ENCODE results near the gene L1CAM.

L1CAM gene

DNA sequence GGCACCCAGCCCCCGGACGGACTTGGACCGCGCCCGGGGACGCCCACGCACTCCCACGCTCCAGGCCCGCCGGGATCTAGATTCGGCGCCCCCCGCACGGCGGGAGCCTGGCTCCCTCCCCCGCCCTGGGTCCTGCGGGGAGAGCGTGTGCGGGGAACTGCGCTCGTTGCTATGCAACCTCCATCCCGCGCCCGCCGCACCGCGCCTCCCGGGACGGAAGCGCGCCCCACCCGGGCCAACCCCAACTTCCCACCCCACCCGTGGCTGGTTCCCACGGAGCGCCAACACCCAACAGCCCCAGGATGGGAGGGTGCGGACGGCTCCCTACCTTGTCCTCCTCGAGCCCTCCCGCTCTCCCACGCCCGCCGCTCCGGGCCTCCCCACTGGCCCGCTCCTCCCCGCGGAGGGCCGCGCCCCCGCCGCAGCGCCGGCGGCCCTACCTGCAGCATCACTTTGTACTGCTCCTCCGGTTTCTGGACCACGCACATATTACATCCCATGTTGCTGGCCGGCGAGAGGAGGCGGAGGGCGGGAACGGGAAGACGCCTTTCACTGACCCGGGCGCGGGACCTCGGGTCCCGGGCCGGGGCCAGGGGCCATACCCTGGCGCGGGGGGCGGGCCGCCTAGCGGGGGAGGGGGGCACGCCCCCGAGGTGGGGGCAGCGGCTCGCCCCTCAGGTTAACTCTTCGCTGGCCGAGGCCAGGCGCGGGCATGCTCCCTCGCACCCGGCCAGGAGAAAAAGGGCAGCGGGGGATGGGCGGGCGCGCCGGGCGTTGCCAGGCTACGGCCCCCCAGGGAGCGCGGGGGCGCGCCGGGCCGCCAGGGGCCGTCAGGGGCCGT lies 56.0 kb downstream of the L1CAM start, which contains the start of gene PDZD4:
TSS of gene PDZD4 (minus strand) at position 746 of the 841 bp plus-strand sequence. CDS start at position 500, 246 bp downstream.
- H3K79me2 ChIP-seq (ENCODE audit: insufficient read depth, low read length) = no peaks in the 10 kb centered on the region
- H3K9me3 ChIP-seq (ENCODE audit: insufficient read depth, low read length, severe bottlenecking) = no peaks in the 10 kb centered on the region
- no peak within 1 kb of the TSS for H3K9ac ChIP-seq (ENCODE audit: low read depth, low read length)
- no peak within 1 kb of the TSS for H3K4me2 ChIP-seq (ENCODE audit: insufficient read depth, low read length)
- no peak within 1 kb of the TSS for H2AFZ ChIP-seq (ENCODE audit: low read depth, low read length)
- no peaks in the 10 kb centered on the region for H3K36me3 ChIP-seq (ENCODE audit: insufficient read depth, low read length)
- no peak for DNase-seq
- no peak for ATAC-seq (ENCODE audit: insufficient read depth, low read depth)
- H3K4me1 ChIP-seq (ENCODE audit: insufficient read depth, low read length) = no peaks in the 10 kb centered on the region
- H3K27me3 ChIP-seq (ENCODE audit: insufficient read depth, low read length, poor library complexity) = no peaks in the 10 kb centered on the region
- H4K20me1 ChIP-seq (ENCODE audit: insufficient read depth, low read length) = no peaks in the 10 kb centered on the region
- H3K4me3 ChIP-seq (ENCODE audit: low read depth in 1 of 2, low read length in 2 of 2) = no peak within 1 kb of the TSS
- no peak for TF ChIP-seq EZH2 (IDR thresholded peaks at IDR 0.05; ENCODE audit: borderline replicate concordance, low read depth, low read length, severe bottlenecking)
- TF ChIP-seq, protein P1, sequence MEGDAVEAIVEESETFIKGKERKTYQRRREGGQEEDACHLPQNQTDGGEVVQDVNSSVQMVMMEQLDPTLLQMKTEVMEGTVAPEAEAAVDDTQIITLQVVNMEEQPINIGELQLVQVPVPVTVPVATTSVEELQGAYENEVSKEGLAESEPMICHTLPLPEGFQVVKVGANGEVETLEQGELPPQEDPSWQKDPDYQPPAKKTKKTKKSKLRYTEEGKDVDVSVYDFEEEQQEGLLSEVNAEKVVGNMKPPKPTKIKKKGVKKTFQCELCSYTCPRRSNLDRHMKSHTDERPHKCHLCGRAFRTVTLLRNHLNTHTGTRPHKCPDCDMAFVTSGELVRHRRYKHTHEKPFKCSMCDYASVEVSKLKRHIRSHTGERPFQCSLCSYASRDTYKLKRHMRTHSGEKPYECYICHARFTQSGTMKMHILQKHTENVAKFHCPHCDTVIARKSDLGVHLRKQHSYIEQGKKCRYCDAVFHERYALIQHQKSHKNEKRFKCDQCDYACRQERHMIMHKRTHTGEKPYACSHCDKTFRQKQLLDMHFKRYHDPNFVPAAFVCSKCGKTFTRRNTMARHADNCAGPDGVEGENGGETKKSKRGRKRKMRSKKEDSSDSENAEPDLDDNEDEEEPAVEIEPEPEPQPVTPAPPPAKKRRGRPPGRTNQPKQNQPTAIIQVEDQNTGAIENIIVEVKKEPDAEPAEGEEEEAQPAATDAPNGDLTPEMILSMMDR (IDR thresholded peaks at IDR 0.05; ENCODE audit: borderline replicate concordance, extremely low read depth, low read length, poor library complexity, severe bottlenecking) = no peak
- no peak within 1 kb of the TSS for H3K27ac ChIP-seq (ENCODE audit: low read length)

DNA sequence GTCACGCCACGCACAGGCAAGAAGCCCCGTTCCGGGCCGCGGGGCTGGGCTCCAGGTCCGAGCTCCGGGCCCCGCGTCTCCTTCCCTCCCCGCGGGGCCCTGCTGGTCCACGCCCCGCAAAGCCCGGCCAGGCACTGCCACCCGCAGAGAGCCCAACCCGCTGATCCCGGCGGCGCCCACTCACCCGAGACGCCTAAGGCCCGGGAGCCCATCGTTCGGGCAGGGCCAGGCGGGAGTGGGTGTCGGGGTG lies 56.5 kb downstream of the L1CAM start:
- H3K4me1 ChIP-seq (ENCODE audit: insufficient read depth, low read length) = no peaks in the 10 kb centered on the region

GRCh38 chrX:153828723-153829548 lies 57.0 kb downstream of the L1CAM start:
- ATAC-seq (ENCODE audit: insufficient read depth, low read depth) = no peak
- Histone ChIP-seq H3K79me2 (ENCODE audit: insufficient read depth, low read length) (no peaks in the 10 kb centered on the region), H3K36me3 (ENCODE audit: insufficient read depth, low read length) (no peaks in the 10 kb centered on the region), H3K9me3 (ENCODE audit: insufficient read depth, low read length, severe bottlenecking) (no peaks in the 10 kb centered on the region), H4K20me1 (ENCODE audit: insufficient read depth, low read length) (no peaks in the 10 kb centered on the region), H3K4me1 (ENCODE audit: insufficient read depth, low read length) (no peaks in the 10 kb centered on the region), H3K27me3 (ENCODE audit: insufficient read depth, low read length, poor library complexity) (no peaks in the 10 kb centered on the region), H2AFZ (ENCODE audit: low read depth, low read length) (no peak overlapping the region), H3K27ac (ENCODE audit: low read length) (no peak overlapping the region), H3K4me2 (ENCODE audit: insufficient read depth, low read length) (no peak overlapping the region), H3K9ac (ENCODE audit: low read depth, low read length) (no peak overlapping the region), H3K4me3 (ENCODE audit: low read depth in 1 of 2, low read length in 2 of 2) (no peak overlapping the region)
- no peak for DNase-seq
- TF ChIP-seq, protein P1 (IDR thresholded peaks at IDR 0.05; ENCODE audit: borderline replicate concordance, extremely low read depth, low read length, poor library complexity, severe bottlenecking) = no peak
- no peak for TF ChIP-seq EZH2 (IDR thresholded peaks at IDR 0.05; ENCODE audit: borderline replicate concordance, low read depth, low read length, severe bottlenecking)

More for the DNA sequence above, 56.5 kb downstream of the L1CAM start:
- Histone ChIP-seq H4K20me1 (ENCODE audit: insufficient read depth, low read length) (no peaks in the 10 kb centered on the region), H3K4me2 (ENCODE audit: insufficient read depth, low read length) (no peak overlapping the region), H3K36me3 (ENCODE audit: insufficient read depth, low read length) (no peaks in the 10 kb centered on the region), H3K4me3 (ENCODE audit: low read depth in 1 of 2, low read length in 2 of 2) (no peak overlapping the region), H3K27me3 (ENCODE audit: insufficient read depth, low read length, poor library complexity) (no peaks in the 10 kb centered on the region), H3K79me2 (ENCODE audit: insufficient read depth, low read length) (no peaks in the 10 kb centered on the region), H3K9me3 (ENCODE audit: insufficient read depth, low read length, severe bottlenecking) (no peaks in the 10 kb centered on the region), H2AFZ (ENCODE audit: low read depth, low read length) (no peak overlapping the region), H3K9ac (ENCODE audit: low read depth, low read length) (no peak overlapping the region), H3K27ac (ENCODE audit: low read length) (no peak overlapping the region)
- no peak for DNase-seq
- no peak for ATAC-seq (ENCODE audit: insufficient read depth, low read depth)
- TF ChIP-seq EZH2 (IDR thresholded peaks at IDR 0.05; ENCODE audit: borderline replicate concordance, low read depth, low read length, severe bottlenecking) = no peak
- TF ChIP-seq, protein P1 (IDR thresholded peaks at IDR 0.05; ENCODE audit: borderline replicate concordance, extremely low read depth, low read length, poor library complexity, severe bottlenecking) = no peak
